OCI-LY3 (cell line): Measurements from ENCODE around the gene SPRYD7.

Source experiments
- H2AFZ ChIP-seq: fragments of 200-600, 300-600 bp; shearing (Covaris generic); 2 replicates; pipeline ENCODE4 v1.6.0; 2014; ENCODE audit warnings: antibody characterized with exemption, low read depth, low read length
- H3K27ac ChIP-seq: fragments of 200-600, 300-600 bp; sonication (generic); 2 replicates; pipeline ENCODE4 v1.5.1; 2014; ENCODE audit warnings: mild to moderate bottlenecking, low read length, moderate library complexity, mixed read lengths
- H3K27me3 ChIP-seq: fragments of 200-600, 300-600 bp; sonication (generic); 2 replicates; pipeline ENCODE4 v1.6.1; 2014; ENCODE audit warnings: low read depth, low read length, mixed read lengths
- H3K36me3 ChIP-seq: fragments of 200-600, 300-600 bp; sonication (generic); replicated peaks from 2 replicates; pipeline ENCODE3; 2014; ENCODE audit warnings: low read depth, low read length, mixed read lengths
- H3K4me1 ChIP-seq: fragments of 300-600, 200-600 bp; sonication (generic); 2 replicates; pipeline ENCODE4 v1.6.1; 2014; ENCODE audit warnings: low read length, mixed read lengths
- H3K4me2 ChIP-seq: fragments of 200-600, 300-600 bp; sonication (generic); 2 replicates; pipeline ENCODE4 v1.6.1; 2014; ENCODE audit warnings: low read length, mixed read lengths
- H3K4me3 ChIP-seq: fragments of 300-600, 200-600 bp; sonication (generic); 2 replicates; pipeline ENCODE4 v1.5.1; 2014; ENCODE audit warnings: antibody characterized with exemption, mild to moderate bottlenecking, low read length, moderate library complexity
- H3K79me2 ChIP-seq: fragments of 300-600, 200-600 bp; shearing (Covaris generic); 2 replicates; pipeline ENCODE4 v1.6.1; 2014; ENCODE audit warnings: mild to moderate bottlenecking, low read length, mixed read lengths
- H3K9ac ChIP-seq: fragments of 300-600, 200-600 bp; shearing (Covaris generic); 2 replicates; pipeline ENCODE4 v1.6.0; 2014; ENCODE audit warnings: mild to moderate bottlenecking, low read length, moderate library complexity
- H3K9me3 ChIP-seq: fragments of 200-600, 300-600 bp; shearing (Covaris generic); 2 replicates; pipeline ENCODE4 v1.6.1; 2014; ENCODE audit warnings: low read length, mixed read lengths; ENCODE audit not compliant: insufficient read depth
- H4K20me1 ChIP-seq: fragments of 200-600, 300-600 bp; sonication (generic); 2 replicates; pipeline ENCODE4 v1.6.1; 2016; ENCODE audit warnings: low read length, mixed read lengths; ENCODE audit not compliant: insufficient read depth
- CTCF ChIP-seq: fragments of 200-600, 300-600 bp; sonication (generic); IDR thresholded peaks from 2 replicates; pipeline ENCODE4 v1.5.1; 2014; ENCODE audit warnings: antibody characterized with exemption, low read length, low read depth
- EZH2phosphoT487 ChIP-seq: fragments of 200-600 bp; shearing (Covaris generic); IDR thresholded peaks from 2 replicates; pipeline ENCODE4 v1.6.1; 2018; ENCODE audit warnings: antibody characterized with exemption, mixed run types, low read depth

SPRYD7 gene

GRCh38 chr13:49958321-49958720 is 22.2 kb upstream of the SPRYD7 start:
- H3K4me1 ChIP-seq: no peaks in the 10 kb centered on the region
- H3K27ac ChIP-seq: no peak overlapping the region
- TF ChIP-seq CTCF: no peak
- TF ChIP-seq EZH2phosphoT487: no peak
- no peaks in the 10 kb centered on the region for H4K20me1 ChIP-seq
- no peak overlapping the region for H2AFZ ChIP-seq
- no peaks in the 10 kb centered on the region for H3K9me3 ChIP-seq
- no peak overlapping the region for H3K4me3 ChIP-seq
- no peaks in the 10 kb centered on the region for H3K79me2 ChIP-seq
- no peaks in the 10 kb centered on the region for H3K36me3 ChIP-seq
- no peak overlapping the region for H3K9ac ChIP-seq
- H3K4me2 ChIP-seq: no peak overlapping the region
- no peaks in the 10 kb centered on the region for H3K27me3 ChIP-seq

GRCh38 chr13:49956131-49956530 is 20.0 kb upstream of the SPRYD7 start:
- Histone ChIP-seq H3K4me3 (no peak overlapping the region), H2AFZ (no peak overlapping the region), H3K27me3 (no peaks in the 10 kb centered on the region), H3K79me2 (no peaks in the 10 kb centered on the region), H3K27ac (no peak overlapping the region), H3K9ac (no peak overlapping the region), H3K4me1 (no peaks in the 10 kb centered on the region), H3K36me3 (no peaks in the 10 kb centered on the region), H4K20me1 (no peaks in the 10 kb centered on the region), H3K4me2 (no peak overlapping the region), H3K9me3 (no peaks in the 10 kb centered on the region)
- TF ChIP-seq CTCF (no peak), EZH2phosphoT487 (no peak)

GRCh38 chr13:49954674-49955455 is 18.7 kb upstream of the SPRYD7 start:
- H3K27ac ChIP-seq: no peak overlapping the region
- no peaks in the 10 kb centered on the region for H3K4me1 ChIP-seq
- no peak overlapping the region for H2AFZ ChIP-seq
- no peaks in the 10 kb centered on the region for H3K9me3 ChIP-seq
- H3K4me2 ChIP-seq: no peak overlapping the region
- no peak overlapping the region for H3K9ac ChIP-seq
- no peaks in the 10 kb centered on the region for H3K79me2 ChIP-seq
- no peak overlapping the region for H3K4me3 ChIP-seq
- no peaks in the 10 kb centered on the region for H4K20me1 ChIP-seq
- H3K27me3 ChIP-seq: no peaks in the 10 kb centered on the region
- no peak for TF ChIP-seq EZH2phosphoT487
- H3K36me3 ChIP-seq: no peaks in the 10 kb centered on the region

- no peak overlapping the region for H3K27ac ChIP-seq
- TF ChIP-seq EZH2phosphoT487 (no peak), CTCF (no peak)
These were observed 17.4 kb upstream of the SPRYD7 start for GRCh38 chr13:49953560-49953959.

More at GRCh38 chr13:49953560-49953959, 17.4 kb upstream of the SPRYD7 start:
- Histone ChIP-seq H3K27me3 (no peaks in the 10 kb centered on the region), H3K4me3 (no peak overlapping the region), H3K9ac (no peak overlapping the region), H3K9me3 (no peaks in the 10 kb centered on the region), H3K79me2 (no peaks in the 10 kb centered on the region), H4K20me1 (no peaks in the 10 kb centered on the region), H3K36me3 (no peaks in the 10 kb centered on the region), H3K4me2 (no peak overlapping the region), H2AFZ (no peak overlapping the region), H3K4me1 (no peaks in the 10 kb centered on the region)
